OCI-LY7 (cell line): ENCODE measurements around the gene SLC25A1. TPM values are rescaled to one million over a fixed set of nuclear protein-coding genes. Genes with fewer than 3 reads are reported as not detected.

ENCODE experiments used
- BruUV-seq: library from RNA; stranded (reverse); fragments of 400-500 nt; replicated peaks from 2 replicates; lab custom pipeline; 2021; lab: Mats Ljungman, UMichigan
- CTCF ChIA-PET: fragments of 300-600 bp; sonication (Branson Sonifier 250); formaldehyde crosslinking; loops from one replicate; lab custom pipeline; 2022; ENCODE audit warnings: antibody characterized with exemption; ENCODE audit not compliant: unreplicated experiment; lab: Charles Lee
- POLR2A ChIA-PET: fragments of 300-600 bp; sonication (Branson Sonifier 250); formaldehyde crosslinking; loops from one replicate; lab custom pipeline; 2022; ENCODE audit warnings: antibody characterized with exemption; lab: Charles Lee
- DNase-seq: peaks from one replicate; pipeline ENCODE4 v3.0.0-alpha.2; 2015; ENCODE audit warnings: low spot score
- H2AFZ ChIP-seq: fragments of 200-600 bp; sonication (generic), shearing (Covaris generic); 2 replicates; pipeline ENCODE4 v1.6.1; 2014; ENCODE audit warnings: mild to moderate bottlenecking, antibody characterized with exemption, low read length, moderate library complexity
- H3K27ac ChIP-seq: fragments of 200-600 bp; sonication (generic); 2 replicates; pipeline ENCODE4 v1.5.1; 2014; ENCODE audit warnings: mixed run types, low read depth, mild to moderate bottlenecking, moderate library complexity, low read length, inconsistent platforms; ENCODE audit not compliant: poor library complexity, severe bottlenecking
- H3K36me3 ChIP-seq: fragments of 200-600 bp; sonication (generic); 2 replicates; pipeline ENCODE4 v1.6.1; 2014; ENCODE audit warnings: mild to moderate bottlenecking, antibody characterized with exemption, low read length, moderate library complexity, mixed read lengths; ENCODE audit not compliant: insufficient read depth
- H3K4me1 ChIP-seq: fragments of 200-600 bp; sonication (generic); 2 replicates; pipeline ENCODE4 v1.5.1; 2014; ENCODE audit warnings: mild to moderate bottlenecking, low read length; ENCODE audit not compliant: insufficient read depth, poor library complexity, severe bottlenecking
- H3K4me2 ChIP-seq: fragments of 200-600 bp; sonication (generic); 2 replicates; pipeline ENCODE4 v1.6.1; 2014; ENCODE audit warnings: mild to moderate bottlenecking, low read length
- H3K4me3 ChIP-seq: fragments of 200-600 bp; sonication (generic); 2 replicates; pipeline ENCODE4 v1.5.1; 2014; ENCODE audit warnings: mild to moderate bottlenecking, low read depth, low read length; ENCODE audit not compliant: poor library complexity, severe bottlenecking
- H3K79me2 ChIP-seq: fragments of 200-600 bp; sonication (generic); 2 replicates; pipeline ENCODE4 v1.6.1; 2016; ENCODE audit warnings: low read depth, mild to moderate bottlenecking, low read length, moderate library complexity, mixed read lengths; ENCODE audit not compliant: insufficient read depth
- H3K9me2 ChIP-seq: fragments of 200-600 bp; sonication (generic); 2 replicates; pipeline ENCODE4 v1.6.1; 2016; ENCODE audit warnings: mild to moderate bottlenecking, low read length, mixed read lengths; ENCODE audit not compliant: insufficient read depth
- H3K9me3 ChIP-seq: fragments of 200-600 bp; sonication (generic); 2 replicates; pipeline ENCODE4 v1.6.1; 2014; ENCODE audit warnings: mild to moderate bottlenecking, mixed run types, low read length, mixed read lengths
- H4K20me1 ChIP-seq: fragments of 200-600 bp; sonication (generic); 2 replicates; pipeline ENCODE4 v1.6.1; 2014; ENCODE audit warnings: mild to moderate bottlenecking, antibody characterized with exemption, low read length, moderate library complexity, mixed read lengths; ENCODE audit not compliant: insufficient read depth
- CTCF ChIP-seq: fragments of 200-600 bp; sonication (generic); conservative IDR thresholded peaks from 2 replicates; pipeline ENCODE4 v1.5.1; 2014; ENCODE audit warnings: mild to moderate bottlenecking, antibody characterized with exemption, low read length, moderate library complexity, mixed read lengths
- EZH2phosphoT487 ChIP-seq: fragments of 200-600 bp; sonication (generic); IDR thresholded peaks from 2 replicates; pipeline ENCODE4 v1.6.1; 2018; ENCODE audit warnings: low read depth, borderline replicate concordance, mild to moderate bottlenecking, mixed run types, antibody characterized with exemption, low read length, moderate library complexity, mixed read lengths
- intact Hi-C: fragments of 100-400 bp; cut with micrococcal nuclease; formaldehyde crosslinking; loops from one replicate; pipeline ENCODE4 v1.10.0; 2022; ENCODE audit not compliant: unreplicated experiment
- total RNA-seq, 2 experiments: library from RNA; depleted of rRNA in 1 of 2; stranded (reverse); fragments of >200 nt in 1 of 2; shearing (Covaris generic) in 1 of 2; gene quantifications; 2 replicates each; pipeline ENCODE4 v1.2.3, GENCODE V29; 2014 to 2022

SLC25A1 gene
- total RNA-seq, 2 experiments from 2014 or later, result 59.5 to 117 TPM

GRCh38 chr22:19130959-19131684 is 47.4 kb downstream of the SLC25A1 start, which contains the start of gene TSSK2:
TSS of gene TSSK2 (plus strand) at chr22:19131308. CDS start at chr22:19131400, 92 bp downstream.
- BruUV-seq, result no TSS peak
- Histone ChIP-seq H3K4me2 (no peak within 1 kb of the TSS), H2AFZ (no peak within 1 kb of the TSS), H3K4me1 (peaks cover 10% of the 10 kb centered on the region), H3K9me3 (no peaks in the 10 kb centered on the region), H3K27ac (no peak within 1 kb of the TSS), H3K4me3 (no peak within 1 kb of the TSS), H3K36me3 (peaks cover 24% of the 10 kb centered on the region), H3K9me2 (no peaks in the 10 kb centered on the region), H4K20me1 (no peaks in the 10 kb centered on the region), H3K79me2 (no peaks in the 10 kb centered on the region)
- DNase-seq, result no peak
- POLR2A ChIA-PET, result interaction anchor here (0.9 kb wide), 1 partner anchor 10 kb away, joined by 3 read pairs; no protein-coding TSS in a partner anchor
- CTCF ChIA-PET, result no interaction called here
- intact Hi-C loops, result no loop called here
- TF ChIP-seq EZH2phosphoT487 (no peak), CTCF (no peak)

GRCh38 chr22:19129871-19130270 is 48.7 kb downstream of the SLC25A1 start:
- CTCF ChIA-PET, result no interaction called here
- POLR2A ChIA-PET, result interaction anchor here (0.6 to 0.7 kb wide), 3 partner anchors 40 to 1534 kb away, joined by 3 to 4 read pairs (median 3); no protein-coding TSS in a partner anchor
- Histone ChIP-seq H4K20me1 (no peaks in the 10 kb centered on the region), H3K27ac (no peak overlapping the region), H3K79me2 (no peaks in the 10 kb centered on the region), H3K36me3 (peaks cover 24% of the 10 kb centered on the region), H2AFZ (no peak overlapping the region), H3K4me2 (no peak overlapping the region), H3K9me3 (no peaks in the 10 kb centered on the region), H3K4me1 (peaks cover 10% of the 10 kb centered on the region), H3K9me2 (no peaks in the 10 kb centered on the region), H3K4me3 (no peak overlapping the region)
- no TSS peak for BruUV-seq
- no peak for TF ChIP-seq CTCF
- no peak for DNase-seq
- intact Hi-C loops, result no loop called here
